Neural cell (in vitro differentiated cells): ENCODE results near the gene EIF3B.

ENCODE experiments used
- CTCF ChIP-seq: fragments of 450-650 bp; IDR thresholded peaks from 2 replicates; pipeline ENCODE4 v1.5.1; 2014; ENCODE audit warnings: antibody characterized with exemption, mild to moderate bottlenecking, moderate library complexity; ENCODE audit not compliant: poor library complexity, severe bottlenecking
- EZH2 ChIP-seq: fragments of 200-600, 300-800 bp; shearing (Covaris generic), sonication (generic); IDR thresholded peaks from 2 replicates; pipeline ENCODE4 v1.6.1; 2014; ENCODE audit warnings: antibody characterized with exemption, low read length, borderline replicate concordance, mild to moderate bottlenecking; ENCODE audit not compliant: insufficient read depth, poor library complexity, severe bottlenecking
- POLR2AphosphoS5 ChIP-seq: IDR thresholded peaks from 2 replicates; pipeline ENCODE4 v1.6.1; 2012
- TAF1 ChIP-seq: IDR thresholded peaks from 2 replicates; pipeline ENCODE4 v1.6.1; 2012; ENCODE audit warnings: low read depth

DNA sequence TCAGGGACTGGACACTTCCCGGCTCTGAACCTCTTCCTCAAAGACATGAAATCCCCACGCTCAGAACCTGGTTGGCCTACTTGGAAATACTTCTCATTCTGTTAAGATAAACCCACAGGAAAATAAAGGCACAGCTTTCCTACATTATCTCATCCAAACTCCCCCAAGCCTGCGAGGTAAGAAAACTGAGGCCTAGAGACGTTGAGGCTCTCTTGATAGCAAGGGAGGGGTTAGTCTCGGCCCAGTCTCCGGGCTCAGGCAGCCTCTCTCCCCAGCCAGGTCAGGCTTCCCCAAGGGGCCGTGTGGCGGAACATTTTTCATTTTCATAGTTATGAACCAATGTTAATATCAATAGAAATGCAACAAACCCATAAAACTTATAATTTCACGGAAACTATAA is 4.6 kb upstream of the EIF3B start:
- TF ChIP-seq CTCF, result no peak
- TF ChIP-seq EZH2, result no peak
- no peak for TF ChIP-seq TAF1
- no peak for TF ChIP-seq POLR2AphosphoS5
